Neural cell (in vitro differentiated cells): ENCODE measurements around the gene VASN.
A peak's percentile ranks its signal among the peaks of the same experiment; 100 is the strongest.

Experiments
- CTCF ChIP-seq: fragments of 450-650 bp; IDR thresholded peaks from 2 replicates; pipeline ENCODE4 v1.5.1; 2014; ENCODE audit warnings: antibody characterized with exemption, mild to moderate bottlenecking, moderate library complexity; ENCODE audit not compliant: poor library complexity, severe bottlenecking
- MXI1 ChIP-seq: fragments of 450-650 bp; conservative IDR thresholded peaks from 2 replicates; pipeline ENCODE4 v1.6.1; 2014; ENCODE audit warnings: antibody characterized with exemption, mild to moderate bottlenecking; ENCODE audit not compliant: poor library complexity, severe bottlenecking
- POLR2AphosphoS5 ChIP-seq: IDR thresholded peaks from 2 replicates; pipeline ENCODE4 v1.6.1; 2012
- TAF1 ChIP-seq: IDR thresholded peaks from 2 replicates; pipeline ENCODE4 v1.6.1; 2012; ENCODE audit warnings: low read depth

- TF ChIP-seq POLR2AphosphoS5 (no peak), CTCF (peak; percentile 60), TAF1 (no peak), MXI1 (no peak)
These were observed 41.3 kb upstream of the VASN start for GRCh38 chr16:4330277-4330874.
